ENCODE results near the gene EIF5A2.
"Not testable (repeated sequence)": the region's sequence is repeated elsewhere in the genome, so short reads cannot be mapped to it uniquely, and the experiment has no call there.

Gene EIF5A2

GRCh38 chr3:170949211-170949610 is 40.8 kb upstream of the EIF5A2 start:
- Histone ChIP-seq H3K79me2 (ENCODE audit: low read length) (no peaks in the 10 kb centered on the region), H2AFZ (ENCODE audit: low read depth, low read length) (no peak overlapping the region), H3K4me1 (ENCODE audit: low read length) (no peaks in the 10 kb centered on the region), H3K36me3 (replicated peaks; ENCODE audit: low read depth, low read length) (no peaks in the 10 kb centered on the region), H3K9me3 (ENCODE audit: insufficient read depth, low read length) (no peaks in the 10 kb centered on the region), H3K4me3 (ENCODE audit: low read length) (no peak overlapping the region), H3K27me3 (ENCODE audit: low read depth, low read length) (no peaks in the 10 kb centered on the region), H3K9ac (ENCODE audit: low read length) (no peak overlapping the region), H3K4me2 (ENCODE audit: low read length) (no peak overlapping the region), H4K20me1 (ENCODE audit: insufficient read depth, low read length) (no peaks in the 10 kb centered on the region), H3K27ac (ENCODE audit: low read length) (no peak overlapping the region)
- TF ChIP-seq, protein P1, sequence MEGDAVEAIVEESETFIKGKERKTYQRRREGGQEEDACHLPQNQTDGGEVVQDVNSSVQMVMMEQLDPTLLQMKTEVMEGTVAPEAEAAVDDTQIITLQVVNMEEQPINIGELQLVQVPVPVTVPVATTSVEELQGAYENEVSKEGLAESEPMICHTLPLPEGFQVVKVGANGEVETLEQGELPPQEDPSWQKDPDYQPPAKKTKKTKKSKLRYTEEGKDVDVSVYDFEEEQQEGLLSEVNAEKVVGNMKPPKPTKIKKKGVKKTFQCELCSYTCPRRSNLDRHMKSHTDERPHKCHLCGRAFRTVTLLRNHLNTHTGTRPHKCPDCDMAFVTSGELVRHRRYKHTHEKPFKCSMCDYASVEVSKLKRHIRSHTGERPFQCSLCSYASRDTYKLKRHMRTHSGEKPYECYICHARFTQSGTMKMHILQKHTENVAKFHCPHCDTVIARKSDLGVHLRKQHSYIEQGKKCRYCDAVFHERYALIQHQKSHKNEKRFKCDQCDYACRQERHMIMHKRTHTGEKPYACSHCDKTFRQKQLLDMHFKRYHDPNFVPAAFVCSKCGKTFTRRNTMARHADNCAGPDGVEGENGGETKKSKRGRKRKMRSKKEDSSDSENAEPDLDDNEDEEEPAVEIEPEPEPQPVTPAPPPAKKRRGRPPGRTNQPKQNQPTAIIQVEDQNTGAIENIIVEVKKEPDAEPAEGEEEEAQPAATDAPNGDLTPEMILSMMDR (IDR thresholded peaks at IDR 0.05; ENCODE audit: low read depth, low read length), result no peak
- TF ChIP-seq EZH2phosphoT487 (IDR thresholded peaks at IDR 0.05; ENCODE audit: low read depth), result no peak

DNA sequence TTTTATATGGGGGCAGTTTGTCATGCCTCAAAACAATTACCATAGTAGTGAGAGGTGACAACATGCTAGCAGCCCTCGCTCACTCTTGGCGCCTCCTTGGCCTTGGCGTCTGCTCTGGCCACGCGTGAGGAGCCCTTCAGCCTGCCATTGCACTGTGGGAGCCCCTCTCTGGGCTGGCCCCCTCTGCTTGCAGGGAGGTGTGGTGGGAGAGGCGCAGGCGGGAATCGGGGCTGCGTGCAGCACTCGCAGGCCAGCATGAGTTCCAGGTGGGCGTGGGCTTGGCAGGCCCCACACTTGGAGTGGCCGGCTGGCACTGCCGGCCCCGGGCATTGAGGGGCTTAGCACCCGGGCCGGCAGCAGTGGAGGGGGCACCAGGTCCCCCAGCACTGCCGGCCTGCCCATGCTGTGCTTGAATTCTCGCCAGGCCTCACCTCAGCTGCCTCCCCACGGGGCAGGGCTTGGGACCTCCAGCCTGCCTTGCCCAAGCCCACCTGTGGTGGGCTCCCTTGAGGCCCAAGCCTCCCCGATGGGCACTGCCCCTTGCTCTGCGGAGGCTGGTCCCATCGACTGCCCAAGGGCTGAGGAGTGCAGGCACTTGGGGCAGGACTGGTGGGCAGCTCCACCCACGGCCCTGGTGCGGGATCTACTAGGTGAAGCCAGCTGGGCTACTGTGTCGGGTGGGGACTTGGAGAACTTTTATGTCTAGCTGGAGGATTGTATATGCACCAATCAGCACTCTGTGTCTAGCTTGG is 38.8 kb upstream of the EIF5A2 start:
- Histone ChIP-seq H3K27ac (ENCODE audit: low read length) (no peak overlapping the region), H3K36me3 (replicated peaks; ENCODE audit: low read depth, low read length) (no peaks in the 10 kb centered on the region), H3K4me2 (ENCODE audit: low read length) (no peak overlapping the region), H3K9ac (ENCODE audit: low read length) (no peak overlapping the region), H3K27me3 (ENCODE audit: low read depth, low read length) (no peaks in the 10 kb centered on the region), H3K4me3 (ENCODE audit: low read length) (no peak overlapping the region), H3K79me2 (ENCODE audit: low read length) (no peaks in the 10 kb centered on the region), H2AFZ (ENCODE audit: low read depth, low read length) (no peak overlapping the region), H3K9me3 (ENCODE audit: insufficient read depth, low read length) (no peaks in the 10 kb centered on the region), H4K20me1 (ENCODE audit: insufficient read depth, low read length) (no peaks in the 10 kb centered on the region), H3K4me1 (ENCODE audit: low read length) (no peaks in the 10 kb centered on the region)
- no peak for TF ChIP-seq EZH2phosphoT487 (IDR thresholded peaks at IDR 0.05; ENCODE audit: low read depth)
- TF ChIP-seq, protein P1 (IDR thresholded peaks at IDR 0.05; ENCODE audit: low read depth, low read length), result no peak

- peaks cover 6% of the 10 kb centered on the region; the same call in 1 of the 2 replicates for H3K9me3 ChIP-seq (ENCODE audit: insufficient read depth, low read length)
- H4K20me1 ChIP-seq (ENCODE audit: insufficient read depth, low read length), result no peaks in the 10 kb centered on the region
- H3K4me1 ChIP-seq (ENCODE audit: low read length), result no peaks in the 10 kb centered on the region
- no peak overlapping the region for H3K27ac ChIP-seq (ENCODE audit: low read length)
- no peak overlapping the region for H3K4me2 ChIP-seq (ENCODE audit: low read length)
- H3K27me3 ChIP-seq (ENCODE audit: low read depth, low read length), result no peaks in the 10 kb centered on the region
- H2AFZ ChIP-seq (ENCODE audit: low read depth, low read length), result no peak overlapping the region
- TF ChIP-seq, protein P1 (IDR thresholded peaks at IDR 0.05; ENCODE audit: low read depth, low read length), result no peak
- no peak for TF ChIP-seq EZH2phosphoT487 (IDR thresholded peaks at IDR 0.05; ENCODE audit: low read depth)
- H3K4me3 ChIP-seq (ENCODE audit: low read length), result no peak overlapping the region
- H3K9ac ChIP-seq (ENCODE audit: low read length), result no peak overlapping the region
- no peaks in the 10 kb centered on the region for H3K79me2 ChIP-seq (ENCODE audit: low read length)
- H3K36me3 ChIP-seq (replicated peaks; ENCODE audit: low read depth, low read length), result no peaks in the 10 kb centered on the region
These were observed 33.6 kb upstream of the EIF5A2 start for GRCh38 chr3:170942011-170942410.

DNA sequence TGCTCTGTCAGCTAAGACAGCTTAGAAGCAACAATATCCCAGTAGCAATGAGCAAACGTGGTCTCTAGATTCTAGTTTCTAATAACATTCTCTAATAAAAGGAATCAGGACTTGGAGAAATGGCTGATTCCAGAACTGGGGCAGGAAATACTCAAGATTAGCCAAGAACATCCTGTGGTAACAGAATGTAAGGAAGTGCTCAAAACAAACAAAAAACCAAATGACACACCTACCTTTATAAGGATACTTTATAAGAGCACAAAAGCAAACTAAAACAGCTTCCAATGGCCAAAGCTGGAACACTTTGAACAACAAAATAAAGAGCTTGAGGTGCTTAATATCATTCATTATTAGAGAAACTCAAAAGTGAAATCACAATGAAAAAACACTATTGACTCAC is 33.1 kb upstream of the EIF5A2 start:
- no peaks in the 10 kb centered on the region for H3K79me2 ChIP-seq (ENCODE audit: low read length)

GRCh38 chr3:170933039-170933438 is 24.6 kb upstream of the EIF5A2 start:
- not testable (repeated sequence) for H2AFZ ChIP-seq (ENCODE audit: low read depth, low read length); H3K4me1 ChIP-seq (ENCODE audit: low read length); H3K27ac ChIP-seq (ENCODE audit: low read length); H3K27me3 ChIP-seq (ENCODE audit: low read depth, low read length); H3K79me2 ChIP-seq (ENCODE audit: low read length); H3K9ac ChIP-seq (ENCODE audit: low read length); H3K4me3 ChIP-seq (ENCODE audit: low read length); H3K36me3 ChIP-seq (replicated peaks; ENCODE audit: low read depth, low read length); H3K4me2 ChIP-seq (ENCODE audit: low read length); H4K20me1 ChIP-seq (ENCODE audit: insufficient read depth, low read length); H3K9me3 ChIP-seq (ENCODE audit: insufficient read depth, low read length)

More for the DNA sequence above, 33.1 kb upstream of the EIF5A2 start:
- no peaks in the 10 kb centered on the region for H3K36me3 ChIP-seq (replicated peaks; ENCODE audit: low read depth, low read length)
- no peaks in the 10 kb centered on the region for H3K27me3 ChIP-seq (ENCODE audit: low read depth, low read length)
- no peak overlapping the region for H3K4me3 ChIP-seq (ENCODE audit: low read length)
- TF ChIP-seq, protein P1 (IDR thresholded peaks at IDR 0.05; ENCODE audit: low read depth, low read length), result no peak
- no peak for TF ChIP-seq EZH2phosphoT487 (IDR thresholded peaks at IDR 0.05; ENCODE audit: low read depth)
- no peak overlapping the region for H3K9ac ChIP-seq (ENCODE audit: low read length)
- peaks cover 6% of the 10 kb centered on the region; the same call in 1 of the 2 replicates for H3K9me3 ChIP-seq (ENCODE audit: insufficient read depth, low read length)
- no peak overlapping the region for H3K27ac ChIP-seq (ENCODE audit: low read length)
- H4K20me1 ChIP-seq (ENCODE audit: insufficient read depth, low read length), result no peaks in the 10 kb centered on the region
- H3K4me1 ChIP-seq (ENCODE audit: low read length), result no peaks in the 10 kb centered on the region
- no peak overlapping the region for H3K4me2 ChIP-seq (ENCODE audit: low read length)
- no peak overlapping the region for H2AFZ ChIP-seq (ENCODE audit: low read depth, low read length)

DNA sequence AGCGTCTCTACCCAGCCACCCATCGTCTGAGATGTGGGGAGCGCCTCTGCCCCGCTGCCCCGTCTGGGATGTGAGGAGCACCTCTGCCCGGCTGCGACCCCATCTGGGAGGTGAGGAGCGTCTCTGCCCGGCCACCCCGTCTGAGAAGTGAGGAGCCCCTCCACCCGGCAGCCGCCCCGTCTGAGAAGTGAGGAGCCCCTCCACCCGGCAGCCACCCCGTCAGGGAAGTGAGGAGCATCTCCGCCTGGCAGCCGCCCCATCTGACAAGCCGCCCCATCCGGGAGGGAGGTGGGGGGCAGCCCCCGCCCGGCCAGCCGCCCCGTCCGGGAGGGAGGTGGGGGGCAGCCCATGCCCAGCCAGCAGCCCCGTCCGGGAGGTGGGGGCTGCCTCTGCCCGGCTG is 15.1 kb upstream of the EIF5A2 start:
- not testable (repeated sequence) for H3K27me3 ChIP-seq (ENCODE audit: low read depth, low read length); H2AFZ ChIP-seq (ENCODE audit: low read depth, low read length); H3K4me2 ChIP-seq (ENCODE audit: low read length); H3K9me3 ChIP-seq (ENCODE audit: insufficient read depth, low read length); H3K4me3 ChIP-seq (ENCODE audit: low read length); H3K79me2 ChIP-seq (ENCODE audit: low read length); H3K36me3 ChIP-seq (replicated peaks; ENCODE audit: low read depth, low read length); H3K9ac ChIP-seq (ENCODE audit: low read length); H4K20me1 ChIP-seq (ENCODE audit: insufficient read depth, low read length); H3K27ac ChIP-seq (ENCODE audit: low read length); H3K4me1 ChIP-seq (ENCODE audit: low read length)

All from OCI-LY3 (cell line).